HFFc6 (cell line): ENCODE results near the gene B4GALNT1. TPM values are rescaled to one million over a fixed set of nuclear protein-coding genes. Genes with fewer than 3 reads are reported as not detected.
"Not testable (repeated sequence)": the region's sequence is repeated elsewhere in the genome, so short reads cannot be mapped to it uniquely, and the experiment has no call there.

Experiments
- DNase-seq: peaks from one replicate; pipeline ENCODE4 v3.0.0-alpha.2; 2018
- H3K27ac Mint-ChIP-seq: 2 replicates; pipeline ENCODE4 v1.8.0; 2020; ENCODE audit warnings: mild to moderate bottlenecking, mixed read lengths
- H3K27me3 Mint-ChIP-seq: 2 replicates; pipeline ENCODE4 v1.8.0; 2021; ENCODE audit warnings: mild to moderate bottlenecking, moderate library complexity, mixed read lengths; ENCODE audit not compliant: insufficient read depth
- H3K36me3 Mint-ChIP-seq: 2 replicates; pipeline ENCODE4 v1.8.0; 2021; ENCODE audit warnings: low read depth, mixed read lengths
- H3K4me1 Mint-ChIP-seq: 2 replicates; pipeline ENCODE4 v1.8.0; 2020; ENCODE audit warnings: low read depth, mixed read lengths
- H3K4me3 Mint-ChIP-seq: 2 replicates; pipeline ENCODE4 v1.8.0; 2020; ENCODE audit warnings: mild to moderate bottlenecking, moderate library complexity, mixed read lengths
- H3K9me3 Mint-ChIP-seq: 2 replicates; pipeline ENCODE4 v1.8.0; 2020; ENCODE audit warnings: mild to moderate bottlenecking, mixed read lengths
- CTCF ChIP-seq: fragments of 200-600 bp; sonication (generic); IDR thresholded peaks from 2 replicates; pipeline ENCODE4 v1.5.0; 2021; ENCODE audit warnings: antibody characterized with exemption, mild to moderate bottlenecking
- total RNA-seq, 6 experiments: library from RNA; stranded (reverse); fragmentation: NEBNext Ultra II Directional; extraction: Animal tissue kit (Norgen Biotek cat#: 25700); gene quantifications; 2 replicates in 1 of 6; 3 replicates in 5 of 6; pipeline ENCODE4 v1.2.3, GENCODE V29; 2021

B4GALNT1 gene
- total RNA-seq, 6 experiments from 2014 or later = 1.4 to 3.1 (median 2.3) TPM

GRCh38 chr12:57590479-57590863, 42.5 kb downstream of the B4GALNT1 start:
- Mint-ChIP-seq H3K27me3 (no peaks in the 10 kb centered on the region; the same call in 1 of the 2 replicates), H3K4me3 (peak overlapping the region; percentile 92), H3K36me3 (no peaks in the 10 kb centered on the region), H3K4me1 (peaks cover 26% of the 10 kb centered on the region), H3K9me3 (no peaks in the 10 kb centered on the region), H3K27ac (no peak overlapping the region; the same call in 1 of the 2 replicates)
- DNase-seq = no peak
- no peak for TF ChIP-seq CTCF

- not testable (repeated sequence) for H3K4me3 Mint-ChIP-seq, DNase-seq, H3K9me3 Mint-ChIP-seq, H3K36me3 Mint-ChIP-seq, H3K27ac Mint-ChIP-seq, H3K27me3 Mint-ChIP-seq
- H3K4me1 Mint-ChIP-seq = peaks cover 26% of the 10 kb centered on the region
These were observed 43.9 kb downstream of the B4GALNT1 start for GRCh38 chr12:57588951-57589610.

GRCh38 chr12:57586832-57587429, 46.1 kb downstream of the B4GALNT1 start:
- Mint-ChIP-seq H3K4me3 (no peak overlapping the region), H3K4me1 (peaks cover 14% of the 10 kb centered on the region), H3K36me3 (no peaks in the 10 kb centered on the region), H3K9me3 (no peaks in the 10 kb centered on the region), H3K27ac (no peak overlapping the region), H3K27me3 (no peaks in the 10 kb centered on the region; the same call in 1 of the 2 replicates)
- TF ChIP-seq CTCF = no peak
- DNase-seq = no peak

GRCh38 chr12:57586128-57586527, 46.9 kb downstream of the B4GALNT1 start:
- no peak for TF ChIP-seq CTCF
- Mint-ChIP-seq H3K4me3 (no peak overlapping the region), H3K9me3 (no peaks in the 10 kb centered on the region), H3K4me1 (peaks cover 8% of the 10 kb centered on the region), H3K27ac (no peak overlapping the region), H3K36me3 (no peaks in the 10 kb centered on the region), H3K27me3 (no peaks in the 10 kb centered on the region; the same call in 1 of the 2 replicates)
- no peak for DNase-seq

- H3K27me3 Mint-ChIP-seq = no peaks in the 10 kb centered on the region; the same call in 1 of the 2 replicates
- H3K9me3 Mint-ChIP-seq = no peaks in the 10 kb centered on the region
- TF ChIP-seq CTCF = no peak
- peaks cover under 1% of the 10 kb centered on the region for H3K4me1 Mint-ChIP-seq
- no peak overlapping the region for H3K4me3 Mint-ChIP-seq
- no peak for DNase-seq
- no peaks in the 10 kb centered on the region for H3K36me3 Mint-ChIP-seq
- no peak overlapping the region for H3K27ac Mint-ChIP-seq
These were observed 47.8 kb downstream of the B4GALNT1 start for GRCh38 chr12:57585156-57585555.

GRCh38 chr12:57584690-57585089, 48.3 kb downstream of the B4GALNT1 start:
- no peaks in the 10 kb centered on the region for H3K9me3 Mint-ChIP-seq
- H3K27ac Mint-ChIP-seq = no peak overlapping the region
- no peak for TF ChIP-seq CTCF
- H3K27me3 Mint-ChIP-seq = no peaks in the 10 kb centered on the region; the same call in 1 of the 2 replicates
- peaks cover 2% of the 10 kb centered on the region for H3K4me1 Mint-ChIP-seq
- no peak for DNase-seq
- H3K36me3 Mint-ChIP-seq = no peaks in the 10 kb centered on the region
- H3K4me3 Mint-ChIP-seq = no peak overlapping the region
